H1 (cell line): ENCODE results near the gene LTO1. TPM values are rescaled to one million over a fixed set of nuclear protein-coding genes. Genes with fewer than 3 reads are reported as not detected.
A peak's percentile ranks its signal among the peaks of the same experiment; 100 is the strongest.

Experiments
- CTCF ChIA-PET: fragments of 300-600 bp; sonication (Branson Sonifier 250); formaldehyde crosslinking; loops from one replicate; lab custom pipeline; 2021; ENCODE audit not compliant: partially characterized antibody; lab: Charles Lee
- POLR2A ChIA-PET: fragments of 300-600 bp; sonication (Branson Sonifier 250); formaldehyde crosslinking; loops from one replicate; lab custom pipeline; 2021; ENCODE audit warnings: inconsistent platforms; ENCODE audit not compliant: partially characterized antibody; lab: Charles Lee
- DNase-seq, 2 experiments: peaks; one replicate each; pipeline versions ENCODE4 v3.0.0 to v3.0.0-alpha.2; 2010 to 2022; ENCODE audit warnings: low spot score in 2 of 2, low read depth in 1 of 2, mixed read lengths in 1 of 2
- FAIRE-seq: peaks from 2 replicates; lab custom pipeline; 2011; peaks lifted over from hg19 to GRCh38; lab: Jason Lieb, UNC
- H2AFZ ChIP-seq: 2 replicates; pipeline ENCODE4 v1.8.1; 2012; ENCODE audit warnings: low read length, inconsistent platforms
- H2AK5ac ChIP-seq: 2 replicates; pipeline ENCODE4 v1.6.1; 2013; ENCODE audit warnings: low read depth, low read length
- H2BK120ac ChIP-seq: replicated peaks from 2 replicates; pipeline ENCODE3; 2013; ENCODE audit warnings: low read depth, low read length, inconsistent platforms
- H2BK12ac ChIP-seq: 2 replicates; pipeline ENCODE4 v1.6.1; 2013; ENCODE audit warnings: low read depth, low read length
- H2BK15ac ChIP-seq: 2 replicates; pipeline ENCODE4 v1.6.1; 2013; ENCODE audit warnings: low read length
- H2BK20ac ChIP-seq: 2 replicates; pipeline ENCODE4 v1.6.1; 2013; ENCODE audit warnings: low read length
- H2BK5ac ChIP-seq: 2 replicates; pipeline ENCODE4 v1.6.1; 2013; ENCODE audit warnings: low read depth, low read length
- H3K14ac ChIP-seq: 2 replicates; pipeline ENCODE4 v1.6.1; 2013; ENCODE audit warnings: inconsistent platforms; ENCODE audit not compliant: insufficient read length
- H3K18ac ChIP-seq: 2 replicates; pipeline ENCODE4 v1.6.1; 2013; ENCODE audit warnings: low read length; ENCODE audit errors: extremely low read depth
- H3K23ac ChIP-seq: 2 replicates; pipeline ENCODE4 v1.6.1; 2013; ENCODE audit warnings: inconsistent platforms; ENCODE audit not compliant: insufficient read length
- H3K23me2 ChIP-seq: 2 replicates; pipeline ENCODE4 v1.6.1; 2013; ENCODE audit warnings: low read depth, low read length
- H3K27ac ChIP-seq: 2 replicates; pipeline ENCODE4 v1.6.1; 2011; ENCODE audit warnings: low read depth, low read length, inconsistent platforms
- H3K27me3 ChIP-seq, 4 experiments: replicated peaks in 1 of 4; 1 replicate in 1 of 4; 2 replicates in 3 of 4; pipeline versions ENCODE4 v1.6.1 to v1.8.1; 2011 to 2013; ENCODE audit warnings: low read length in 3 of 4, mild to moderate bottlenecking in 3 of 4, inconsistent platforms in 2 of 4, mixed read lengths in 2 of 4, moderate library complexity in 1 of 4; ENCODE audit not compliant: control insufficient read depth in 3 of 4, insufficient read depth in 3 of 4; ENCODE audit errors: extremely low read depth in 1 of 4
- H3K36me3 ChIP-seq, 4 experiments: 2 replicates each; pipeline versions ENCODE4 v1.6.1 to v1.8.1; 2011 to 2013; ENCODE audit warnings: mild to moderate bottlenecking in 4 of 4, low read length in 3 of 4, moderate library complexity in 2 of 4, control low read depth in 1 of 4, inconsistent platforms in 1 of 4; ENCODE audit not compliant: insufficient read depth in 4 of 4, control insufficient read depth in 2 of 4
- H3K4ac ChIP-seq: replicated peaks from 2 replicates; pipeline ENCODE3; 2013; ENCODE audit warnings: low read length, low read depth, mixed read lengths, inconsistent platforms; ENCODE audit not compliant: insufficient read length
- H3K4me1 ChIP-seq, 4 experiments: replicated peaks in 1 of 4; 1 replicate in 1 of 4; 2 replicates in 3 of 4; pipeline versions ENCODE4 v1.6.1 to v1.8.1; 2011 to 2013; ENCODE audit warnings: low read length in 3 of 4, inconsistent platforms in 2 of 4, mixed read lengths in 1 of 4; ENCODE audit not compliant: insufficient read depth in 4 of 4, control insufficient read depth in 3 of 4
- H3K4me2 ChIP-seq, 2 experiments: 2 replicates each; pipeline versions ENCODE4 v1.6.1 to v1.8.1; 2011 to 2013; ENCODE audit warnings: low read depth in 2 of 2, low read length in 2 of 2, control low read depth in 1 of 2, inconsistent platforms in 1 of 2, mild to moderate bottlenecking in 1 of 2; ENCODE audit not compliant: insufficient read depth in 1 of 2
- H3K4me3 ChIP-seq, 4 experiments: fragments of 200-600, 300-600 bp in 1 of 4; sonication (generic), shearing (Covaris generic), sonication (Bioruptor Twin) in 1 of 4; 2 replicates each; pipeline versions ENCODE4 v1.5.1 to v1.8.1; 2011 to 2016; ENCODE audit warnings: low read length in 4 of 4, low read depth in 3 of 4, control low read depth in 2 of 4, inconsistent platforms in 2 of 4, mild to moderate bottlenecking in 2 of 4, mixed read lengths in 1 of 4, moderate library complexity in 1 of 4; ENCODE audit not compliant: insufficient read depth in 2 of 4; ENCODE audit errors: extremely low read depth in 1 of 4
- H3K56ac ChIP-seq: replicated peaks from 2 replicates; pipeline ENCODE3; 2013; ENCODE audit warnings: low read depth, mild to moderate bottlenecking, mixed read lengths, low read length, inconsistent platforms; ENCODE audit not compliant: insufficient read length
- H3K79me1 ChIP-seq: 2 replicates; pipeline ENCODE4 v1.6.1; 2013; ENCODE audit warnings: low read depth, low read length, control low read depth
- H3K79me2 ChIP-seq, 2 experiments: 2 replicates each; pipeline versions ENCODE4 v1.6.1 to v1.8.1; 2012 to 2013; ENCODE audit warnings: low read length in 2 of 2, mild to moderate bottlenecking in 2 of 2, inconsistent platforms in 1 of 2; ENCODE audit not compliant: insufficient read depth in 2 of 2, control insufficient read depth in 1 of 2
- H3K9ac ChIP-seq, 4 experiments: replicated peaks in 1 of 4; 1 replicate in 1 of 4; 2 replicates in 3 of 4; pipeline versions ENCODE4 v1.6.1 to v1.8.1; 2011 to 2013; ENCODE audit warnings: low read depth in 3 of 4, low read length in 3 of 4, control low read depth in 2 of 4, mild to moderate bottlenecking in 2 of 4, moderate library complexity in 2 of 4, inconsistent platforms in 1 of 4; ENCODE audit errors: extremely low read depth in 1 of 4
- H3K9me3 ChIP-seq, 2 experiments: 2 replicates each; pipeline versions ENCODE4 v1.6.1 to v1.8.1; 2012 to 2013; ENCODE audit warnings: mild to moderate bottlenecking in 2 of 2, moderate library complexity in 2 of 2, control low read depth in 1 of 2, inconsistent platforms in 1 of 2, low read depth in 1 of 2, low read length in 1 of 2, mixed read lengths in 1 of 2; ENCODE audit not compliant: insufficient read depth in 2 of 2
- H4K20me1 ChIP-seq, 2 experiments: replicated peaks in 1 of 2; 2 replicates each; pipeline versions ENCODE3 to v1.8.1; 2011 to 2013; ENCODE audit warnings: inconsistent platforms in 2 of 2, low read length in 2 of 2, mild to moderate bottlenecking in 1 of 2; ENCODE audit not compliant: insufficient read depth in 2 of 2, control insufficient read depth in 1 of 2
- H4K5ac ChIP-seq: 2 replicates; pipeline ENCODE4 v1.6.1; 2013; ENCODE audit warnings: low read length, low read depth, mixed read lengths, inconsistent platforms; ENCODE audit not compliant: insufficient read length
- H4K8ac ChIP-seq: 2 replicates; pipeline ENCODE4 v1.8.0; 2013; ENCODE audit warnings: mild to moderate bottlenecking, moderate library complexity, low read length, inconsistent platforms; ENCODE audit not compliant: insufficient read depth; ENCODE audit errors: extremely low read depth
- H4K91ac ChIP-seq: replicated peaks from 2 replicates; pipeline ENCODE3; 2013; ENCODE audit warnings: low read length, mixed read lengths, inconsistent platforms; ENCODE audit not compliant: insufficient read length
- EP300 ChIP-seq, 2 experiments: IDR thresholded peaks; 1 replicate in 1 of 2; 2 replicates in 1 of 2; pipeline ENCODE4 v1.6.1; 2011 to 2012; ENCODE audit warnings: low read depth in 2 of 2, low read length in 2 of 2, mild to moderate bottlenecking in 2 of 2, borderline replicate concordance in 1 of 2, inconsistent platforms in 1 of 2, moderate library complexity in 1 of 2
- JUN ChIP-seq: IDR thresholded peaks from 2 replicates; pipeline ENCODE4 v1.6.1; 2011; ENCODE audit warnings: low read depth, mild to moderate bottlenecking, improper control_type of control experiment, low read length
- KDM4A ChIP-seq: IDR thresholded peaks from one replicate; pipeline ENCODE4 v1.7.1; 2012; ENCODE audit warnings: low read depth, mild to moderate bottlenecking, moderate library complexity, low read length, inconsistent platforms; ENCODE audit not compliant: severe bottlenecking
- KDM5A ChIP-seq: fragments of 200-600 bp; IDR thresholded peaks from 2 replicates; pipeline ENCODE4 v1.7.1; 2012; ENCODE audit warnings: mild to moderate bottlenecking, low read length, inconsistent platforms, mixed read lengths
- PHF8 ChIP-seq: fragments of 200-600 bp; sonication (generic); conservative IDR thresholded peaks from 2 replicates; pipeline ENCODE4 v1.7.1; 2012; ENCODE audit warnings: low read depth, mild to moderate bottlenecking, inconsistent platforms, low read length, moderate library complexity
- POU5F1 ChIP-seq: IDR thresholded peaks from 2 replicates; pipeline ENCODE4 v1.6.1; 2011; ENCODE audit warnings: low read depth, mild to moderate bottlenecking, low read length, moderate library complexity
- RNF2 ChIP-seq: fragments of 200-900, 300-1000 bp; sonication (generic); IDR thresholded peaks from 2 replicates; pipeline ENCODE4 v1.7.1; 2016; ENCODE audit warnings: borderline replicate concordance, low read depth, mild to moderate bottlenecking, antibody characterized with exemption, low read length; ENCODE audit not compliant: poor library complexity, severe bottlenecking; ENCODE audit errors: missing control alignments
- TAF1 ChIP-seq: IDR thresholded peaks from 2 replicates; pipeline ENCODE4 v1.6.1; 2011; ENCODE audit warnings: mild to moderate bottlenecking, low read depth, low read length
- WGBS, 2 experiments: shearing (Covaris generic) in 1 of 2; methylation state at CpG; one replicate each; pipeline versions ENCODE4 v1.1.6 to v1.1.7; 2013 to 2015; ENCODE audit warnings: low lambda C conversion rate in 2 of 2, mixed read lengths in 2 of 2, inconsistent platforms in 1 of 2, low coverage in 1 of 2, missing lambda C conversion rate in 1 of 2; ENCODE audit not compliant: insufficient replicate concordance in 2 of 2, insufficient coverage in 1 of 2, insufficient read length in 1 of 2; ENCODE audit errors: extremely low coverage in 1 of 2, missing lambda C conversion rate in 1 of 2; 5-methylcytosine and 5-hydroxymethylcytosine counted together
- polyA plus RNA-seq, 7 experiments: library from polyadenylated mRNA; depleted of rRNA in 3 of 7; stranded (reverse) in 5 of 7; unstranded in 2 of 7; fragments of >200 nt in 5 of 7; fragments of 200-250 nt in 2 of 7; gene quantifications; 1 replicate in 5 of 7; 2 replicates in 1 of 7; 4 replicates in 1 of 7; pipeline versions ENCODE4 v1.2.1 to v1.2.3, GENCODE V29; 2011 to 2013; ENCODE audit warnings: missing spikeins in 2 of 7, mixed read lengths in 2 of 7
- total RNA-seq: library from RNA; stranded (reverse); fragmentation: NEBNext Ultra II Directional; extraction: Animal tissue kit (Norgen Biotek cat#: 25700); gene quantifications from 2 replicates; pipeline ENCODE4 v1.2.1, GENCODE V29; 2021
- TF ChIP-seq, protein P1 (sequence below), 3 experiments: IDR thresholded peaks; 1 replicate in 2 of 3; 2 replicates in 1 of 3; pipeline versions ENCODE4 v1.5.1 to v1.6.1; 2011; ENCODE audit warnings: low read length in 3 of 3, mild to moderate bottlenecking in 3 of 3, inconsistent platforms in 2 of 3, low read depth in 1 of 3, moderate library complexity in 1 of 3; ENCODE audit not compliant: insufficient read depth in 1 of 3; ENCODE audit errors: control extremely low read depth in 1 of 3

LTO1 gene
- total and polyA plus RNA-seq, 2 of the 8 experiments (the other 6 are each of a cell fraction or from before 2014, with no cell fraction given), result 15.4 to 21.3 TPM

DNA sequence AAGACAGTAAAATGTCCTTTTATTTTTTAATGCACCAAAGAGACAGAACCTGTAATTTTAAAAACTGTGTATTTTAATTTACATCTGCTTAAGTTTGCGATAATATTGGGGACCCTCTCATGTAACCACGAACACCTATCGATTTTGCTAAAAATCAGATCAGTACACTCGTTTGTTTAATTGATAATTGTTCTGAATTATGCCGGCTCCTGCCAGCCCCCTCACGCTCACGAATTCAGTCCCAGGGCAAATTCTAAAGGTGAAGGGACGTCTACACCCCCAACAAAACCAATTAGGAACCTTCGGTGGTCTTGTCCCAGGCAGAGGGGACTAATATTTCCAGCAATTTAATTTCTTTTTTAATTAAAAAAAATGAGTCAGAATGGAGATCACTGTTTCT, 35.3 kb downstream of the LTO1 start:
- Histone ChIP-seq H2BK120ac (peak overlapping the region; percentile 88), H4K8ac (no peak overlapping the region), H2BK5ac (peak overlapping the region; percentile 78; the same call in 1 of the 2 replicates), H4K5ac (peak overlapping the region; percentile 34), H3K23ac (no peak overlapping the region), H3K79me2 (peaks cover 0 to 25% of the 10 kb centered on the region in 2 experiments; a peak in 1 of 4 replicates), H3K4ac (peak overlapping the region; percentile 53), H3K36me3 (peaks cover 12 to 14% (median 12%) of the 10 kb centered on the region in 4 experiments; a peak in 4 of 8 replicates), H3K14ac (no peak overlapping the region), H3K18ac (peak overlapping the region; percentile 97; the same call in 1 of the 2 replicates), H2BK12ac (peak overlapping the region; percentile 84; the same call in 1 of the 2 replicates), H3K9ac (peak overlapping the region in 3 of 4 experiments; percentile 25 to 62 (median 58); a peak in 5 of 7 replicates), H4K91ac (peak overlapping the region; percentile 61), H3K56ac (no peak overlapping the region), H2BK20ac (no peak overlapping the region), H2BK15ac (no peak overlapping the region), H3K23me2 (peaks cover 31% of the 10 kb centered on the region), H3K27me3 (peaks cover 0 to 30% (median 20%) of the 10 kb centered on the region in 4 experiments; a peak in 5 of 7 replicates), H2AK5ac (no peak overlapping the region), H4K20me1 (peaks cover 3 to 7% of the 10 kb centered on the region in 2 experiments), H3K4me2 (peak overlapping the region; percentile 80 to 92), H3K79me1 (0 out of 2 replicates have a peak, but pooled peaks cover 6% of the 10 kb centered on the region), H3K4me1 (peaks cover 4 to 19% (median 13%) of the 10 kb centered on the region in 4 experiments), H3K27ac (no peak overlapping the region), H3K9me3 (no peaks in the 10 kb centered on the region), H3K4me3 (peak overlapping the region; percentile 44 to 97 (median 52)), H2AFZ (no peak overlapping the region)
- ChIA-PET CTCF (interaction anchor here (1.0 kb wide), 1 partner anchor 538 kb away, joined by 5 read pairs; no protein-coding TSS in a partner anchor), POLR2A (interaction anchor here (0.7 to 13.2 kb wide), 20 partner anchors 9 to 540 kb away, joined by 3 to 197 read pairs (median 3); partner anchors contain the start of gene MYEOV)
- DNase-seq (no peak), FAIRE-seq (no peak)
- 2% methylated on average over 9 of the region's 9 CpGs; no CpG with 5 or more reads in 1 of the 2 experiments for WGBS, 2 experiments
- TF ChIP-seq EP300 (IDR thresholded peaks at IDR 0.05; ENCODE audit: borderline replicate concordance in 1 of 2, low read depth in 2 of 2, low read length in 2 of 2), result no peak
- no peak for TF ChIP-seq KDM5A
- TF ChIP-seq TAF1, result no peak
- TF ChIP-seq, protein P1, sequence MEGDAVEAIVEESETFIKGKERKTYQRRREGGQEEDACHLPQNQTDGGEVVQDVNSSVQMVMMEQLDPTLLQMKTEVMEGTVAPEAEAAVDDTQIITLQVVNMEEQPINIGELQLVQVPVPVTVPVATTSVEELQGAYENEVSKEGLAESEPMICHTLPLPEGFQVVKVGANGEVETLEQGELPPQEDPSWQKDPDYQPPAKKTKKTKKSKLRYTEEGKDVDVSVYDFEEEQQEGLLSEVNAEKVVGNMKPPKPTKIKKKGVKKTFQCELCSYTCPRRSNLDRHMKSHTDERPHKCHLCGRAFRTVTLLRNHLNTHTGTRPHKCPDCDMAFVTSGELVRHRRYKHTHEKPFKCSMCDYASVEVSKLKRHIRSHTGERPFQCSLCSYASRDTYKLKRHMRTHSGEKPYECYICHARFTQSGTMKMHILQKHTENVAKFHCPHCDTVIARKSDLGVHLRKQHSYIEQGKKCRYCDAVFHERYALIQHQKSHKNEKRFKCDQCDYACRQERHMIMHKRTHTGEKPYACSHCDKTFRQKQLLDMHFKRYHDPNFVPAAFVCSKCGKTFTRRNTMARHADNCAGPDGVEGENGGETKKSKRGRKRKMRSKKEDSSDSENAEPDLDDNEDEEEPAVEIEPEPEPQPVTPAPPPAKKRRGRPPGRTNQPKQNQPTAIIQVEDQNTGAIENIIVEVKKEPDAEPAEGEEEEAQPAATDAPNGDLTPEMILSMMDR (IDR thresholded peaks at IDR 0.05; ENCODE audit: control extremely low read depth in 1 of 3, insufficient read depth in 1 of 3, low read depth in 1 of 3, low read length in 3 of 3), result no peak
- TF ChIP-seq KDM4A, result no peak
- TF ChIP-seq RNF2, result no peak
- no peak for TF ChIP-seq JUN
- TF ChIP-seq POU5F1, result no peak
- no peak for TF ChIP-seq PHF8
